HG03103 (cell line): ENCODE measurements around the gene GAL3ST2.
"Not testable (repeated sequence)": the region's sequence is repeated elsewhere in the genome, so short reads cannot be mapped to it uniquely, and the experiment has no call there.

Experiments used
- ATAC-seq: cut with Tn5 transposase; IDR thresholded peaks from one replicate; pipeline ENCODE4 v1.9.1; 2021; ENCODE audit warnings: low read depth; ENCODE audit not compliant: unreplicated experiment

The GAL3ST2 gene

GRCh38 chr2:241767464-241768250 lies 9.0 kb upstream of the GAL3ST2 start:
- ATAC-seq: no peak

- ATAC-seq: no peak
Measured at GRCh38 chr2:241768251-241768711, 8.3 kb upstream of the GAL3ST2 start.

GRCh38 chr2:241768850-241769249 lies 7.8 kb upstream of the GAL3ST2 start:
- ATAC-seq: no peak

GRCh38 chr2:241769819-241770184 lies 6.8 kb upstream of the GAL3ST2 start:
- no peak for ATAC-seq

- ATAC-seq: no peak
Measured at GRCh38 chr2:241770185-241770935, 6.3 kb upstream of the GAL3ST2 start.

GRCh38 chr2:241770936-241771285 lies 5.7 kb upstream of the GAL3ST2 start:
- no peak for ATAC-seq

- no peak for ATAC-seq
Measured at GRCh38 chr2:241771286-241772062, 5.1 kb upstream of the GAL3ST2 start.

GRCh38 chr2:241772063-241772499 lies 4.5 kb upstream of the GAL3ST2 start:
- no peak for ATAC-seq

- no peak for ATAC-seq
Measured at GRCh38 chr2:241773511-241774418, 2.9 kb upstream of the GAL3ST2 start.

- ATAC-seq: no peak
Measured at GRCh38 chr2:241774419-241775222, 2.0 kb upstream of the GAL3ST2 start.

GRCh38 chr2:241775223-241776177 lies 1.1 kb upstream of the GAL3ST2 start:
- ATAC-seq: no peak

GRCh38 chr2:241777170-241777685 lies 606 bp downstream of the GAL3ST2 start:
- ATAC-seq: no peak

GRCh38 chr2:241777686-241778627 lies 1.3 kb downstream of the GAL3ST2 start:
- ATAC-seq: no peak

- ATAC-seq: no peak
Measured at GRCh38 chr2:241780939-241781569, 4.4 kb downstream of the GAL3ST2 start.

- not testable (repeated sequence) for ATAC-seq
Measured at GRCh38 chr2:241782053-241782452, 5.4 kb downstream of the GAL3ST2 start.

- ATAC-seq: no peak
Measured at GRCh38 chr2:241788135-241788534, 11.5 kb downstream of the GAL3ST2 start.
